SU-DHL-6 (cell line): ENCODE measurements around the gene NSG1.

Experiments used
- H2AFZ ChIP-seq: fragments of 200-600 bp; sonication (generic); 2 replicates; pipeline ENCODE4 v1.6.1; 2014; ENCODE audit warnings: low read depth, mild to moderate bottlenecking, moderate library complexity, mixed read lengths, antibody characterized with exemption, low read length; ENCODE audit not compliant: severe bottlenecking
- H3F3A ChIP-seq: fragments of 200-600 bp; shearing (Covaris generic); 2 replicates; pipeline ENCODE4 v1.6.0; 2016; ENCODE audit warnings: antibody characterized with exemption, mild to moderate bottlenecking; ENCODE audit not compliant: insufficient read depth
- H3K27ac ChIP-seq: fragments of 200-600 bp; sonication (generic); 2 replicates; pipeline ENCODE4 v1.5.1; 2016; ENCODE audit warnings: low read depth, mild to moderate bottlenecking, low read length, moderate library complexity, mixed read lengths
- H3K27me3 ChIP-seq: fragments of 200-600 bp; sonication (generic), shearing (Covaris generic); 2 replicates; pipeline ENCODE4 v1.6.0; 2014; ENCODE audit warnings: mild to moderate bottlenecking, low read length
- H3K36me3 ChIP-seq: fragments of 200-600 bp; sonication (generic); 2 replicates; pipeline ENCODE4 v1.6.1; 2014; ENCODE audit warnings: mild to moderate bottlenecking, low read length, mixed read lengths
- H3K4me2 ChIP-seq: fragments of 300-600, 200-600 bp; shearing (Covaris generic), sonication (generic); 2 replicates; pipeline ENCODE4 v1.6.0; 2014; ENCODE audit warnings: low read length, low read depth, mild to moderate bottlenecking; ENCODE audit not compliant: poor library complexity, severe bottlenecking
- H3K4me3 ChIP-seq: fragments of 200-600 bp; sonication (generic); 2 replicates; pipeline ENCODE4 v1.5.1; 2014; ENCODE audit warnings: antibody characterized with exemption, low read length, mild to moderate bottlenecking, mixed read lengths; ENCODE audit not compliant: insufficient read depth, poor library complexity, severe bottlenecking
- H3K79me2 ChIP-seq: fragments of 200-600 bp; sonication (generic); 2 replicates; pipeline ENCODE4 v1.6.1; 2014; ENCODE audit warnings: mild to moderate bottlenecking, low read length, moderate library complexity; ENCODE audit not compliant: insufficient read depth
- H3K9ac ChIP-seq: fragments of 200-600 bp; sonication (generic); 2 replicates; pipeline ENCODE4 v1.7.0; 2014; ENCODE audit warnings: mild to moderate bottlenecking, low read length
- H3K9me2 ChIP-seq: fragments of 200-600 bp; sonication (generic); replicated peaks from 2 replicates; pipeline ENCODE4 v1.6.1; 2014; ENCODE audit warnings: low read length; ENCODE audit not compliant: insufficient read depth
- H3K9me3 ChIP-seq: fragments of 200-600 bp; sonication (generic); 2 replicates; pipeline ENCODE4 v1.6.1; 2014; ENCODE audit warnings: low read length, mixed read lengths; ENCODE audit not compliant: insufficient read depth
- H4K20me1 ChIP-seq: fragments of 200-600 bp; sonication (generic); 2 replicates; pipeline ENCODE4 v1.6.1; 2014; ENCODE audit warnings: low read depth, mild to moderate bottlenecking, antibody characterized with exemption, low read length, moderate library complexity, mixed read lengths
- CTCF ChIP-seq: fragments of 200-600 bp; sonication (generic); IDR thresholded peaks from one replicate; pipeline ENCODE4 v1.5.1; 2017; ENCODE audit warnings: antibody characterized with exemption, mild to moderate bottlenecking, low read length, moderate library complexity; ENCODE audit not compliant: insufficient read depth, poor library complexity, severe bottlenecking
- EZH2phosphoT487 ChIP-seq: fragments of 200-600 bp; sonication (generic), shearing (Covaris generic); conservative IDR thresholded peaks from 2 replicates; pipeline ENCODE4 v1.6.1; 2018; ENCODE audit warnings: mild to moderate bottlenecking, antibody characterized with exemption, low read length, moderate library complexity, mixed read lengths

Gene NSG1

DNA sequence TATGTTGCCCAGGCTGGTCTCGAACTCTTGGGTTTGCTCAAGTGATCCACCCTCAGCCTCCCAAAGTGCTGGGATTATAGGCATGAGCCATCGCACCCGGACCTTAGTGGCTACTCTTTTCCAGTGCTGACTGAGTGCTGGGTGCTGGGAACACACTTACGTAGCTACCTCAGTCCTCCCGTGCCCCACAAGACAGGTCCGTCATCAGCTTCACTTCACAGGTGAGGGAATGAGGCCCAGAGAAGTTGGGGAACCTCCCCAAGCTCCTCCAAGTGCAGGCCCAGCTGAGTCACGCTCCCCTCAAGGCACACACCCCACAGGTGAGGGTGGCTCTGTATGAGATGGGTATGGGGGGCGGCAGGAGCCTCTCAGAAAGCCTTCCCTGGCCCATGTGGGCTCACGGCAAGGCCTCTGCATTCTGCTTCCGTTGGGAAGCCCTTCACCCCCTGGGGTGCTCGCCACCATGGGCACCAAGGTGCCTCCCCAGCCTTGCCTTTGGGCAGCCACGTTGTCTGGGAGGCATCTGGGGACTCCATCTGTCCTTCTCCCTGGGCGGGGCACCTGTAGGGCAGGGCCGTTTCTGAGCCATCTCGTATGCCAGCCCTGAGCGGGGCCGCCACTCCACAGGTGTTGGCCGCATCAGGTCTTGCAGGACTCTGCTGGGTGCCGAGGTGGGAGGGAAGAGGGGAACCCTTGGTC lies 28.4 kb downstream of the NSG1 start:
- H3K9me2 ChIP-seq = no peaks in the 10 kb centered on the region
- no peak overlapping the region for H2AFZ ChIP-seq
- no peaks in the 10 kb centered on the region for H4K20me1 ChIP-seq
- H3F3A ChIP-seq = peaks cover 3% of the 10 kb centered on the region; the same call in 1 of the 2 replicates
- H3K36me3 ChIP-seq = no peaks in the 10 kb centered on the region
- H3K4me2 ChIP-seq = no peak overlapping the region
- no peak overlapping the region for H3K9ac ChIP-seq
- H3K79me2 ChIP-seq = no peaks in the 10 kb centered on the region
- H3K27ac ChIP-seq = no peak overlapping the region
- H3K4me3 ChIP-seq = no peak overlapping the region
- H3K27me3 ChIP-seq = no peaks in the 10 kb centered on the region
- no peak for TF ChIP-seq EZH2phosphoT487
- no peak for TF ChIP-seq CTCF
- no peaks in the 10 kb centered on the region for H3K9me3 ChIP-seq

GRCh38 chr4:4415806-4416805 lies 29.2 kb downstream of the NSG1 start:
- H3K79me2 ChIP-seq = no peaks in the 10 kb centered on the region
- no peak overlapping the region for H3K4me2 ChIP-seq
- H3K36me3 ChIP-seq = 0 out of 2 replicates have a peak, but pooled peaks cover 3% of the 10 kb centered on the region

DNA sequence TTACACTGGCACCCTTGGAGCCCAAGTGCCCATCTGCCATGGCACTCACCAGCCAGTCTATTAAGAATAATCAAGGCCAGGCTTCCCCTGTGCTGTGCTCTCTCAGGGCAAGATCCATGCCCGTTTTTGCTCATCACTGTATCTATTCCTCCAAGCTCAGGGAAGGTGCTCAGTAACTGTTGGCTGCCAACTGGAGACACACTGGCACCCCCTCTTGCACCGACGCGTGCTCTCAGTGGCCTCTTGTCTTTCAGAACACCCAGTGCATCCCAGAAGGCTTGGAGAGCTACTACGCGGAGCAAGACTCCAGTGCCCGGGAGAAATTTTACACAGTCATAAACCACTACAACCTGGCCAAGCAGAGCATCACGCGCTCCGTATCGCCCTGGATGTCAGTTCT lies 30.1 kb downstream of the NSG1 start:
- Histone ChIP-seq H3F3A (peaks cover 3% of the 10 kb centered on the region; the same call in 1 of the 2 replicates), H3K36me3 (0 out of 2 replicates have a peak, but pooled peaks cover 3% of the 10 kb centered on the region), H3K4me2 (no peak overlapping the region), H4K20me1 (no peaks in the 10 kb centered on the region), H3K4me3 (no peak overlapping the region), H3K9me3 (no peaks in the 10 kb centered on the region), H3K79me2 (no peaks in the 10 kb centered on the region), H3K27ac (no peak overlapping the region), H3K27me3 (no peaks in the 10 kb centered on the region), H3K9me2 (no peaks in the 10 kb centered on the region), H2AFZ (no peak overlapping the region), H3K9ac (no peak overlapping the region)
- TF ChIP-seq CTCF = no peak
- TF ChIP-seq EZH2phosphoT487 = no peak

More at GRCh38 chr4:4415806-4416805, 29.2 kb downstream of the NSG1 start:
- H3F3A ChIP-seq = peaks cover 3% of the 10 kb centered on the region; the same call in 1 of the 2 replicates
- no peak overlapping the region for H2AFZ ChIP-seq
- no peaks in the 10 kb centered on the region for H3K9me3 ChIP-seq
- TF ChIP-seq EZH2phosphoT487 (no peak), CTCF (no peak)
- H3K27ac ChIP-seq = no peak overlapping the region
- H3K4me3 ChIP-seq = no peak overlapping the region
- H3K9me2 ChIP-seq = no peaks in the 10 kb centered on the region
- H4K20me1 ChIP-seq = no peaks in the 10 kb centered on the region
- no peaks in the 10 kb centered on the region for H3K27me3 ChIP-seq
- no peak overlapping the region for H3K9ac ChIP-seq
